Measurements from ENCODE around the gene FLOT2. TPM values are rescaled to one million over a fixed set of nuclear protein-coding genes. Genes with fewer than 3 reads are reported as not detected.
"Not testable (repeated sequence)": the region's sequence is repeated elsewhere in the genome, so short reads cannot be mapped to it uniquely, and the experiment has no call there.

The FLOT2 gene
- polyA plus RNA-seq, 1 experiment, result 86.0 TPM

- Histone ChIP-seq H3K27me3 (ENCODE audit: control insufficient read depth, insufficient read depth, low read length) (no peaks in the 10 kb centered on the region), H3K36me3 (ENCODE audit: control insufficient read depth, insufficient read depth, low read length) (peaks cover 24% of the 10 kb centered on the region), H3K4me3 (ENCODE audit: low read depth, low read length) (no peak overlapping the region)
- no peak for DNase-seq (ENCODE audit: low read depth)
- TF ChIP-seq CTCF (IDR thresholded peaks at IDR 0.05; ENCODE audit: insufficient read depth, low read depth, low read length), result no peak
- CTCF ChIA-PET, result interaction anchor here (1.1 to 7.4 kb wide), 9 partner anchors 9 to 179 kb away, joined by 3 to 48 read pairs (median 6); partner anchors contain the start of genes FLOT2, NEK8 and TLCD1
- POLR2A ChIA-PET, result no interaction called here
Measured at GRCh38 chr17:28906706-28907438, 9.3 kb upstream of the FLOT2 start.

DNA sequence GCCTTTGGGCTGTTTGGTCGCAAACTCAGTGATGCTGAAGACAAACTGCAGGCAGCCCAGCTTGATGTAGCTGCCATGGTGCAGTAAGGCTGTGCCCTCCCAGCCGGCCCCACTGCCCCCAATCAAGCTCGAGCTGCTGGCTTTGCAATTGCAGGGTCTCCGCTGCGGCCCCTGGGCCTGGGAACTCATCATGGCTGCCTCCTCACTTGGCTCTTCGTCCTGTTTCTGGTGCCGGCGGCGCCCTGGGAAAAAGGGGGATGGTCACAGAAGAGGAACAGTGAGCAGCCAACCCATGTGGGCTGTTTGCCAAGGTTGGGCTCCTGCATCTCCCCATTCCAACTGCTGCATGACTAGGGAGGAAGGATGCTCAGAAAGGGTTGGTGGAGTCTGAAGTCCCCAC is 8.7 kb upstream of the FLOT2 start:
- TF ChIP-seq CTCF (IDR thresholded peaks at IDR 0.05; ENCODE audit: insufficient read depth, low read depth, low read length), result no peak
- ChIA-PET CTCF (interaction anchor here (1.8 to 7.4 kb wide), 4 partner anchors 11 to 179 kb away, joined by 3 to 48 read pairs (median 26); partner anchors contain the start of genes NEK8 and TLCD1), POLR2A (no interaction called here)
- H3K36me3 ChIP-seq (ENCODE audit: control insufficient read depth, insufficient read depth, low read length), result peaks cover 21% of the 10 kb centered on the region
- no peak for DNase-seq (ENCODE audit: low read depth)
- no peaks in the 10 kb centered on the region for H3K27me3 ChIP-seq (ENCODE audit: control insufficient read depth, insufficient read depth, low read length)
- H3K4me3 ChIP-seq (ENCODE audit: low read depth, low read length), result no peak overlapping the region

DNA sequence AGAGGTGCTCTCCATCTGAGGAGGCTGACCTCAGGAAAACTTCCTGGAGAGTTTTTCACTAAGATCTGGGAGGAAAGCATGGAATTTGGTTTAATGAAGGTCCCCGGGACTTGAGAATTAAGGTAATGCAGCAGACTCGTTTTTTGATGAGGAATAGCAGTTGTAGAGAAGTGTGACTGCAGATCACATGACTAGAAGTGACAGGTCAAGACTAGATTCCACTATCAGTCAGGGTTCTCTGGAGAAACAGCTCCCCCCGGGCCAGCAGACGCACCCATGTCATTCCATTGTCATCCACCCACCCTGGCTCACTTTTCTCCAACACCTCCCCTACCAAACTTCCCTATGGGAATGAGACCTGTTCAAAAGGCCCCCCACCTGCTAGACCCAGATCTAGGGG is 7.3 kb upstream of the FLOT2 start:
- ChIA-PET CTCF (interaction anchor here (1.0 to 5.6 kb wide), 4 partner anchors 12 to 180 kb away, joined by 3 to 33 read pairs (median 6); no protein-coding TSS in a partner anchor), POLR2A (no interaction called here)
- TF ChIP-seq CTCF (IDR thresholded peaks at IDR 0.05; ENCODE audit: insufficient read depth, low read depth, low read length), result no peak
- Histone ChIP-seq H3K36me3 (ENCODE audit: control insufficient read depth, insufficient read depth, low read length) (peaks cover 14% of the 10 kb centered on the region), H3K4me3 (ENCODE audit: low read depth, low read length) (no peak overlapping the region), H3K27me3 (ENCODE audit: control insufficient read depth, insufficient read depth, low read length) (no peaks in the 10 kb centered on the region)
- no peak for DNase-seq (ENCODE audit: low read depth)

GRCh38 chr17:28903546-28903841 is 6.0 kb upstream of the FLOT2 start:
- DNase-seq (ENCODE audit: low read depth); POLR2A ChIA-PET; H3K4me3 ChIP-seq (ENCODE audit: low read depth, low read length); H3K27me3 ChIP-seq (ENCODE audit: control insufficient read depth, insufficient read depth, low read length): not testable (repeated sequence)
- H3K36me3 ChIP-seq (ENCODE audit: control insufficient read depth, insufficient read depth, low read length), result peaks cover 13% of the 10 kb centered on the region
- CTCF ChIA-PET, result interaction anchor here (0.6 to 3.4 kb wide), 9 partner anchors 8 to 222 kb away, joined by 3 to 22 read pairs (median 5); no protein-coding TSS in a partner anchor

- TF ChIP-seq CTCF (IDR thresholded peaks at IDR 0.05; ENCODE audit: insufficient read depth, low read depth, low read length), result peak; percentile 71
- Histone ChIP-seq H3K4me3 (ENCODE audit: low read depth, low read length) (peak within 1 kb of the TSS; percentile 57), H3K27me3 (ENCODE audit: control insufficient read depth, insufficient read depth, low read length) (no peaks in the 10 kb centered on the region), H3K36me3 (ENCODE audit: control insufficient read depth, insufficient read depth, low read length) (peaks cover 11% of the 10 kb centered on the region)
- POLR2A ChIA-PET, result no interaction called here
- CTCF ChIA-PET, result interaction anchor here (0.6 to 3.4 kb wide), 19 partner anchors 9 to 184 kb away, joined by 3 to 22 read pairs (median 4); no protein-coding TSS in a partner anchor
- peak; percentile 19 for DNase-seq (ENCODE audit: low read depth)
Measured at GRCh38 chr17:28902819-28903545, 5.4 kb upstream of the FLOT2 start, which contains the start of gene DHRS13. Gene DHRS13 (minus strand): TSS chr17:28903079. CDS start chr17:28902944, 135 bp downstream.

Measured in BJ (cell line).